Upper lobe of right lung (tissue), 1 donor: Measurements from ENCODE around the gene NXNL1. TPM values are rescaled to one million over a fixed set of nuclear protein-coding genes. Genes with fewer than 3 reads are reported as not detected.
A peak's percentile ranks its signal among the peaks of the same experiment; 100 is the strongest.

Experiments used
- ATAC-seq: fragments of 200-7000 bp; cut with Tn5 transposase; one replicate; pipeline ENCODE4 v1.9.1; 2020; ENCODE audit warnings: mild to moderate bottlenecking, moderate library complexity
- DNase-seq: peaks from one replicate; pipeline ENCODE4 v3.0.0-alpha.2; 2020
- H3K27ac ChIP-seq: fragments of 200-600 bp; one replicate; pipeline ENCODE4 v1.8.0; 2022
- H3K27me3 ChIP-seq: fragments of 200-600 bp; one replicate; pipeline ENCODE4 v1.8.0; 2022; ENCODE audit warnings: mild to moderate bottlenecking
- H3K36me3 ChIP-seq: fragments of 200-600 bp; one replicate; pipeline ENCODE4 v1.8.0; 2022
- H3K4me1 ChIP-seq: fragments of 200-600 bp; one replicate; pipeline ENCODE4 v1.8.0; 2022
- H3K4me3 ChIP-seq: fragments of 200-600 bp; one replicate; pipeline ENCODE4 v1.8.0; 2022; ENCODE audit warnings: mild to moderate bottlenecking
- H3K9me3 ChIP-seq: fragments of 200-600 bp; one replicate; pipeline ENCODE4 v1.8.0; 2022
- CTCF ChIP-seq: fragments of 200-600 bp; IDR thresholded peaks from one replicate; pipeline ENCODE4 v1.8.0; 2022; ENCODE audit warnings: antibody characterized with exemption
- intact Hi-C: fragments of 100-400 bp; cut with DNase I; formaldehyde crosslinking; loops from one replicate; pipeline ENCODE4 v1.11.0; 2022
- total RNA-seq: library from RNA; stranded (reverse); fragmentation: NEBNext Ultra II Directional; extraction: Animal tissue kit (Norgen Biotek cat#: 25700); gene quantifications from one replicate; pipeline ENCODE4 v1.2.1, GENCODE V29; 2021
- donor health status: DM: no; HTN: yes; CAD: no; lungs with severe emphysema.

NXNL1 gene
- total RNA-seq, 1 donor from 2014 or later: not detected

DNA sequence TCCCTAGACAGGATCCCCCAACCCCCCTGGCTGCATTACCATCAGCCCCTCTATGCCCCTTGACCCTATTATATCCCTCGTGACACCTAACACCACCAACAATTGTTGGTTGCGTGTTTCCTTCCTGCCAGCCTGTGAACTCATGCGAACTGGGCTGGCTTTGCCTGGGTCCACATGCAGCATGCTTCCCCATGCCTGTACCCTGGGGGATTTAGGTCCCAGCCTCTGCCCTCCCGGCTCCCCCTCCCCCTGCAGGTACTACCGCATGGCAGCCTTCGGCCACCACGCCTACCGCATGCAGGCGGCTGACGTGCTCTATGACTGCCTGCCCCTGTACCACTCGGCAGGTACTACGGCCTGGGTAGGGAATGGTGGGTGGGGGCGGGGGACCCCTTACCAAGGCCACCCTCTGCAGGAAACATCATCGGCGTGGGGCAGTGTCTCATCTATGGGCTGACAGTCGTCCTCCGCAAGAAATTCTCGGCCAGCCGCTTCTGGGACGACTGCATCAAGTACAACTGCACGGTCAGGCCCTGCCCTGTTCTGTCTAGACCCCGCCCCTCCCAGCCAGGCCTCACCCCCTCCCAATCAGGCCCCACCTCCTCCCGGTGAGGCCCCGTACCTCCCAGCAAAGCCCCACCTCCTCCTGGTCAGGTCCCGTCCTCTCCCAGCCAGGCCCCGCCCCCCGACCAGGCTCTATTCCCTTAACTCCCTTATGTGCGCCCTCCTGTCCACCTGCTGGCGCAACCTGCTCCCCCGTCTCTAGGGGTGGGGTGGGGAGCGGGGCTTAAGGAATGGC is 28.1 kb upstream of the NXNL1 start:
- no peaks in the 10 kb centered on the region for H3K36me3 ChIP-seq
- ATAC-seq (peak; percentile 98), DNase-seq (peak; percentile 95)
- H3K9me3 ChIP-seq: no peaks in the 10 kb centered on the region
- peaks cover 18% of the 10 kb centered on the region for H3K4me1 ChIP-seq
- H3K4me3 ChIP-seq: peak overlapping the region; percentile 28
- H3K27me3 ChIP-seq: no peaks in the 10 kb centered on the region
- H3K27ac ChIP-seq: peak overlapping the region; percentile 17
- peak; percentile 33 for TF ChIP-seq CTCF
- intact Hi-C loops: no loop called here

- Histone ChIP-seq H3K27me3 (no peaks in the 10 kb centered on the region), H3K9me3 (no peaks in the 10 kb centered on the region), H3K36me3 (no peaks in the 10 kb centered on the region), H3K27ac (peak overlapping the region; percentile 17), H3K4me3 (no peak overlapping the region), H3K4me1 (peaks cover 18% of the 10 kb centered on the region)
- intact Hi-C loops: no loop called here
- no peak for ATAC-seq
- no peak for TF ChIP-seq CTCF
- no peak for DNase-seq
These were observed 26.8 kb upstream of the NXNL1 start for GRCh38 chr19:17487284-17488121.

DNA sequence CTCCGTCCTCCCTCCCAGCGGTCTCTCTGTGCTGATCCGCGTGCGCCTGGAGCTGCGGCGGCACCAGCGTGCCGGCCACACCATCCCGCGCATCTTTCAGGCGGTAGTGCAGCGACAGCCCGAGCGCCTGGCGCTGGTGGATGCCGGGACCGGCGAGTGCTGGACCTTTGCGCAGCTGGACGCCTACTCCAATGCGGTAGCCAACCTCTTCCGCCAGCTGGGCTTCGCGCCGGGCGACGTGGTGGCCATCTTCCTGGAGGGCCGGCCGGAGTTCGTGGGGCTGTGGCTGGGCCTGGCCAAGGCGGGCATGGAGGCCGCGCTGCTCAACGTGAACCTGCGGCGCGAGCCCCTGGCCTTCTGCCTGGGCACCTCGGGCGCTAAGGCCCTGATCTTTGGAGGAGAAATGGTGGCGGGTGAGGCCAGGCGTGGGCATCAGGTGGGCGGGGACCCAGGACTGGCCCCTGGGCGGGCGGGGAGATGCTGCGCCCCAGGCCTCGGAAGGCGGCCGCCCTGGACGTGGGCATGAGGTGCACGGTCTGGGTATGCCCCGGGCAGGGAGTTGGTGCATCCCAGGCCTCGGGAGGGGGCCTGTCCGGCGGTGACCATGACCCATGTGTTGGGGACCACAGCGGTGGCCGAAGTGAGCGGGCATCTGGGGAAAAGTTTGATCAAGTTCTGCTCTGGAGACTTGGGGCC is 26.0 kb upstream of the NXNL1 start:
- no peak for DNase-seq
- intact Hi-C loops: no loop called here
- no peak overlapping the region for H3K27ac ChIP-seq
- no peak for ATAC-seq
- H3K9me3 ChIP-seq: no peaks in the 10 kb centered on the region
- no peaks in the 10 kb centered on the region for H3K36me3 ChIP-seq
- peaks cover 18% of the 10 kb centered on the region for H3K4me1 ChIP-seq
- no peak overlapping the region for H3K4me3 ChIP-seq
- no peaks in the 10 kb centered on the region for H3K27me3 ChIP-seq
- TF ChIP-seq CTCF: no peak

GRCh38 chr19:17484520-17485185 is 23.9 kb upstream of the NXNL1 start:
- no peak overlapping the region for H3K27ac ChIP-seq
- intact Hi-C loops: no loop called here

More at GRCh38 chr19:17484520-17485185, 23.9 kb upstream of the NXNL1 start:
- Histone ChIP-seq H3K4me3 (no peak overlapping the region), H3K4me1 (peaks cover 18% of the 10 kb centered on the region), H3K36me3 (no peaks in the 10 kb centered on the region), H3K27me3 (no peaks in the 10 kb centered on the region), H3K9me3 (no peaks in the 10 kb centered on the region)
- no peak for TF ChIP-seq CTCF
- DNase-seq: no peak
- ATAC-seq: no peak
